Nephron (organoid): Measurements from ENCODE around the gene HSPD1.

Experiments
- H3K27ac Mint-ChIP-seq, 3 experiments: 2 replicates each; pipeline ENCODE4 v1.8.0; 2020; ENCODE audit warnings: mixed read lengths in 3 of 3, mild to moderate bottlenecking in 2 of 3, moderate library complexity in 1 of 3
- H3K27me3 Mint-ChIP-seq: 2 replicates; pipeline ENCODE4 v1.8.0; 2021; ENCODE audit warnings: low read depth, mild to moderate bottlenecking, moderate library complexity, mixed read lengths
- H3K36me3 Mint-ChIP-seq: 2 replicates; pipeline ENCODE4 v1.8.0; 2020; ENCODE audit warnings: low read depth, mixed read lengths
- H3K4me1 Mint-ChIP-seq: 2 replicates; pipeline ENCODE4 v1.8.0; 2020; ENCODE audit warnings: mixed read lengths
- H3K4me3 Mint-ChIP-seq, 3 experiments: 2 replicates each; pipeline ENCODE4 v1.8.0; 2020; ENCODE audit warnings: mild to moderate bottlenecking in 3 of 3, mixed read lengths in 3 of 3, moderate library complexity in 2 of 3
- H3K9me3 Mint-ChIP-seq: 2 replicates; pipeline ENCODE4 v1.8.0; 2020; ENCODE audit warnings: mixed read lengths
- CTCF ChIP-seq, 3 experiments: fragments of 200-600 bp; sonication (generic); IDR thresholded peaks; one replicate each; pipeline ENCODE4 v1.5.0; 2021; ENCODE audit warnings: antibody characterized with exemption in 3 of 3; ENCODE audit not compliant: unreplicated experiment in 3 of 3

HSPD1 gene

GRCh38 chr2:197499594-197500502 lies at the start of gene HSPD1, which contains the start of gene HSPE1:
TSS of gene HSPD1 (minus strand) at chr2:197499840. CDS start at chr2:197498848, 992 bp downstream.
TSS of gene HSPE1 (plus strand) at chr2:197500379. CDS start at chr2:197500437, 58 bp downstream.
- Mint-ChIP-seq H3K36me3 (peaks cover 61% of the 10 kb centered on the region), H3K4me3 (peak within 1 kb of the TSS; percentile 90 to 98 (median 92)), H3K9me3 (no peaks in the 10 kb centered on the region), H3K27ac (peak within 1 kb of the TSS; percentile 96 to 99 (median 98)), H3K4me1 (peaks cover 41% of the 10 kb centered on the region), H3K27me3 (no peaks in the 10 kb centered on the region)
- no peak for TF ChIP-seq CTCF (IDR thresholded peaks at IDR 0.05; ENCODE audit: unreplicated experiment in 3 of 3)

GRCh38 chr2:197548582-197548981 lies 48.9 kb upstream of the HSPD1 start:
- peaks cover 74% of the 10 kb centered on the region for H3K36me3 Mint-ChIP-seq
- H3K9me3 Mint-ChIP-seq = no peaks in the 10 kb centered on the region
- H3K27me3 Mint-ChIP-seq = no peaks in the 10 kb centered on the region
- TF ChIP-seq CTCF (IDR thresholded peaks at IDR 0.05; ENCODE audit: unreplicated experiment in 3 of 3) = no peak
- H3K4me3 Mint-ChIP-seq = no peak overlapping the region
- H3K4me1 Mint-ChIP-seq = no peaks in the 10 kb centered on the region
- peak overlapping the region in 1 of 3 experiments; percentile 48 for H3K27ac Mint-ChIP-seq

- H3K27me3 Mint-ChIP-seq = no peaks in the 10 kb centered on the region
- peaks cover 76% of the 10 kb centered on the region for H3K36me3 Mint-ChIP-seq
- H3K27ac Mint-ChIP-seq = no peak overlapping the region
- no peaks in the 10 kb centered on the region for H3K4me1 Mint-ChIP-seq
- H3K4me3 Mint-ChIP-seq = no peak overlapping the region
- no peak for TF ChIP-seq CTCF (IDR thresholded peaks at IDR 0.05; ENCODE audit: unreplicated experiment in 3 of 3)
- H3K9me3 Mint-ChIP-seq = no peaks in the 10 kb centered on the region
These were observed 47.7 kb upstream of the HSPD1 start for GRCh38 chr2:197547163-197547900.

- H3K4me3 Mint-ChIP-seq = no peak overlapping the region
- TF ChIP-seq CTCF (IDR thresholded peaks at IDR 0.05; ENCODE audit: unreplicated experiment in 3 of 3) = no peak
- peaks cover 83% of the 10 kb centered on the region for H3K36me3 Mint-ChIP-seq
- no peaks in the 10 kb centered on the region for H3K4me1 Mint-ChIP-seq
- no peaks in the 10 kb centered on the region for H3K27me3 Mint-ChIP-seq
- H3K27ac Mint-ChIP-seq = no peak overlapping the region
- no peaks in the 10 kb centered on the region for H3K9me3 Mint-ChIP-seq
These were observed 43.6 kb upstream of the HSPD1 start for GRCh38 chr2:197543206-197543605.

GRCh38 chr2:197539734-197540133 lies 40.1 kb upstream of the HSPD1 start:
- H3K4me1 Mint-ChIP-seq = no peaks in the 10 kb centered on the region
- peaks cover 82% of the 10 kb centered on the region for H3K36me3 Mint-ChIP-seq
- no peaks in the 10 kb centered on the region for H3K27me3 Mint-ChIP-seq
- H3K9me3 Mint-ChIP-seq = no peaks in the 10 kb centered on the region
- no peak overlapping the region for H3K27ac Mint-ChIP-seq
- H3K4me3 Mint-ChIP-seq = no peak overlapping the region
- no peak for TF ChIP-seq CTCF (IDR thresholded peaks at IDR 0.05; ENCODE audit: unreplicated experiment in 3 of 3)
